Activated CD4-positive, alpha-beta T cell treated with anti-CD3 and anti-CD28 coated beads, Interleukin-2, Interleukin-4, amounts not matched to agents 100 ng/mL and 50 ng/mL, durations not matched to agents 16 hours and 8 hours (primary cell): Measurements from ENCODE around the gene SPEF2.

Experiments used
- DNase-seq: peaks from one replicate; pipeline ENCODE4 v3.0.0-alpha.2; 2020; ENCODE audit warnings: low spot score

Gene SPEF2

DNA sequence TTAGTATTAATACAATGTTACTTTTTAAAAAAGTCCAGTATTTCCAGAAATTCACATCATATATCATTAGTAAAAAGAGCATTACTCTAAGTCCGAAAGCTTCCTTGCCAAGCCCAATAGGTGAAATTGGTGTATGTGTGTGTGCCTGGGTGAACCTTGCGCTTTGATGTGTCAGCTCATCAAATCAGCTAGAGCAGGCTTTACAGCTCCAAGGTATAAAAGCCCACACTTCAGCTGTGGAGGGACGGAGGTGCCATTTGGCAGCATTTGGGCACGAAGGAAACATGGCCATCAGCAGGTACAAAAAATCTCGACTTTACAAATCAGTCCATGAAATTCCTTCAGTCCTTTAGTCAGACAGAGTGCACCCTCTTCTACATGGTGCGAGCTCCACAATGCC is 162.6 kb downstream of the SPEF2 start:
- peak; percentile 63 for DNase-seq

- no peak for DNase-seq
These were observed 163.6 kb downstream of the SPEF2 start for GRCh38 chr5:35781181-35781790.

DNA sequence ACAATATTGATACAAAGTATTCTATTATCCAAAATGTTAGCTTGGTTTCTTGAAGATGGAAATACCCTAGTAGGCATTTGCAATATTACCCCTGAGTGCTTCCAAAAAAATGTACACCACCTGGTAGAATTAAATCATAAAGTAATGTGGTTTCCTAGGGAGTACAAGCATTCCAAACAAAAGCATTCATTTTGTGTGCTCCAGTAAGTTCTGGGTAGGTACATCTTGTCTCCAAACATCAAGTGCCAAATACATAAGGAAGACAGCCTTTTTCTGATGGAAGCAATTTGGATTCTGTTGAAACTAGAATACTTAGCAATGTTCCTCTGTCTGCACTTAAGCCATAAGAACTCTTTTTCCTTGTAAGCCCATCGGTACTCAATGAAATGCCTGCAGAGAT is 165.9 kb downstream of the SPEF2 start:
- DNase-seq = no peak

- peak; percentile 77 for DNase-seq
These were observed 168.0 kb downstream of the SPEF2 start for GRCh38 chr5:35785601-35786085.

DNA sequence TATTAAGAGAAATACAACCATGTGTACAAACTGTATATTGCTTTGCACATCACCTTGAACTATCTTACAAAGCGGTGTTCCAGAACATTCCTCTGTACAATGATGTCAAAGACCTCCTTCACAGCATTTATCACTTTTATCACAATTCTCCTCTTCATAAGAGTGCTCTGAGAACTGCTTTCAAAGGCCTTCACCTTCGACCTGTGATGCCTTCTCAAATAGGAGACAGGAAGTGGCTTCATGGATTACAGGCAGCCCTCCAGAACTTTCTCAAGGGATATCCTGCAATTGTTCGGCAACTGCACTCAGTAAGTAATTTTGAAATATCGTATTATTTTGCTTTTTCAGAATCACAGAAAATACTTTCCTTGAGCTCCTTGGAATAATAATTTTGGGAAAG is 171.1 kb downstream of the SPEF2 start:
- no peak for DNase-seq

DNA sequence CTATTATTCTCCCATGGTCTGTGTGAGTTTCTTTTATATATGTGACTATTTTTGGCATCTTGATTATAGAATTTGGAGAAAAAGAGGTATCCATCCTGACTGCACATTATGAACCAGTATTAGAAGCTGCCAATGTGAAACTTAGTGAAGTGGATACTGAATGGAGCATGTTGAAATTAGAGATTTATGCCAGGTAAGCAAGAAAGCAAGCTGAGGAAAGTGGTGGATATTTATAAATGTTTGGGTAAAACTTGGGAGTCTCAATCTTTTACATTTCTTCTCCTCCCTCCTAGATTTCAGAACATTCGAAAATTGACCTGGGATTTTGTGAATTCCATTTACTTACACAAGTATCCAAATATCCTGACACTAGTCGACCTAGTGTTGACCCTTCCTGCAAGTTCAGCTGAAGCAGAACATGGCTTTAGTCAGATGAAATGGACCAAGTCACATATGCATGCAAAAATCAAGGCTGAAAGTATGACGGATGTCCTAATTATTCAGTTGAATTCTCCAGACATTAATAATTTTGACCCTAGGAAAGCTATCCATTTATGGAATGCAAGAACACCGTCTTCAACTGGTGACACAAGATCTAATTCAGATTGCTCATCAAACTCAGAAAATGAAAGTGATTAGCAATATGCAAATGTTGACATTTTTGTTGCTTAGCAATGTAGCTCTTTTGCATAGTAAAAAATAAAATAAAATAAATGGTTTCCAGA is 172.2 kb downstream of the SPEF2 start:
- no peak for DNase-seq

DNA sequence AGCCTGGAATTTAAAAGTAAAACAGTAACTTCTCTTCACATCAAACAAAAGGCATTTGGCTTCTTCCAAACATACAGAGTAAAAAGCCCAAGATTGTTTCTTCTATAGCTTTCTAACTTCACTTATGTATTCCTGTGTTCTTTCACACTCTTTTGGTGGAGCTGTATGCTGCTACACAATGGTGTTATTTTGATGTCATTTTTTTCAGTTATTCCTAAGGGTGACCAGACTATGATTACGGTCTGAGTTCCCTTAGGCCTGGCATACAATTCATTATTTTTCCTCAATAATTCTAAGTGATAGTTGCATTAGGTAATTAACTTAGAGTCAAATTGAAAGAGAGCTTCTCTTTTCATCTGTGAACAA is 172.8 kb downstream of the SPEF2 start:
- no peak for DNase-seq

GRCh38 chr5:35794328-35794619 is 176.6 kb downstream of the SPEF2 start:
- DNase-seq = no peak

GRCh38 chr5:35794684-35795375 is 177.2 kb downstream of the SPEF2 start:
- peak; percentile 69 for DNase-seq

DNA sequence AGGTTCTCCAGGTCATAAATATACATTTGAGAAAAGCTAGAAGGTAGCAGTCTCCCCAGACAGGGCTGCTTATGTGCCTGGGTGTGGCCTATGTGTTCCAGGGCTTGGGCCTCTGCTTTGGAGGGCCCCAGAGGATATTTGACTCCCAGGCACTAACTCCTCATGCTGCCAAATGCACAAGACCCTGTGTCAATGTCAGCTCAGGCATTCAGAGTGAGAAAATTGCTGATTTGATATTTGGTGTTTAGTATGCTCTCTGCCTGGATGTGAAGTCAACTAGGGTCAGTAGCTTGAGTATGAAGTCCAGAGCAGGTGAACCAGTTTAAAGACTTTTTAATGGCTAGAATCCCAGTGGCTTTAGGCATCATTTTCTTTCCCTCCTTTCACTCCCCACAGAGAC is 181.5 kb downstream of the SPEF2 start:
- no peak for DNase-seq

DNA sequence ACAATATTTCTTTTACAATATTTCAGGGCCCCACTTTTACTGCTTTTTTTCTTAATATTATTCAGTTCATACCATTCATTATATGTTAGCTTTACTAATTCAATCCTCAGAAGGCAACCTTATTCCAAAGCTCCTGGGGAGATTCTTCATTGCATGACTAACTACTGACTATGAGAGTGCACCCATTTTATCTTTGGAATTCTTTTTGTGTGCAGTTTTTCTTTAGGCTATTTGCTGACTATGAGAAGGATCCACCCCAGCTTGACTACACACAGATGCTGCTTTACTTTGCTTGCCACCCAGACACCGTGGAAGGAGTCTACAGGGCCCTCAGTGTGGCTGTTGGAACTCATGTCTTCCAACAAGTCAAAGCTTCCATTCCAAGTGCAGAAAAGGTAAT is 182.1 kb downstream of the SPEF2 start:
- no peak for DNase-seq

GRCh38 chr5:35803191-35803651 is 185.6 kb downstream of the SPEF2 start:
- no peak for DNase-seq

GRCh38 chr5:35804201-35804653 is 186.6 kb downstream of the SPEF2 start:
- DNase-seq = no peak

- DNase-seq = no peak
These were observed 187.2 kb downstream of the SPEF2 start for GRCh38 chr5:35804841-35805240.

- no peak for DNase-seq
These were observed 192.9 kb downstream of the SPEF2 start for GRCh38 chr5:35810601-35811000.

GRCh38 chr5:35811108-35811741 is 193.6 kb downstream of the SPEF2 start:
- DNase-seq = peak; percentile 91

DNA sequence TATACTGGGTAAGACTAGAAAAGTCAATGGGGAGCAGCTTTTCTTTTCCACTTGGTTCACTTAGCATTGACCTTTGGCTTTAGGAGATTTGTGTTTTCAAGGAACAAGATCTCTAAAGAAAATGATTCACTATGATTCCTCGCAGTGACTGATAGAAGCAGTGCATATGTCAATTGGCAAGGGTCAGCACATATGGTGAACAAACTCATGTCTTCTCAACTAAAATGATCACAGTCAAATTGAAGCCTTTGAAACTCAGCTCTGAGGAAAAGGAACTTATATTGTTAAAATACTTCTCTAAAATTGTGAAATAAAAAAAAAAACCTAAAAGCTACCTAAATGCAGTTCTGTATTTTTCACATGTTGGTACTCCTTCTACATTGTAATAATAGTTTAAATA is 195.9 kb downstream of the SPEF2 start:
- no peak for DNase-seq

GRCh38 chr5:35815089-35815936 is 197.7 kb downstream of the SPEF2 start:
- DNase-seq = peak; percentile 64

DNA sequence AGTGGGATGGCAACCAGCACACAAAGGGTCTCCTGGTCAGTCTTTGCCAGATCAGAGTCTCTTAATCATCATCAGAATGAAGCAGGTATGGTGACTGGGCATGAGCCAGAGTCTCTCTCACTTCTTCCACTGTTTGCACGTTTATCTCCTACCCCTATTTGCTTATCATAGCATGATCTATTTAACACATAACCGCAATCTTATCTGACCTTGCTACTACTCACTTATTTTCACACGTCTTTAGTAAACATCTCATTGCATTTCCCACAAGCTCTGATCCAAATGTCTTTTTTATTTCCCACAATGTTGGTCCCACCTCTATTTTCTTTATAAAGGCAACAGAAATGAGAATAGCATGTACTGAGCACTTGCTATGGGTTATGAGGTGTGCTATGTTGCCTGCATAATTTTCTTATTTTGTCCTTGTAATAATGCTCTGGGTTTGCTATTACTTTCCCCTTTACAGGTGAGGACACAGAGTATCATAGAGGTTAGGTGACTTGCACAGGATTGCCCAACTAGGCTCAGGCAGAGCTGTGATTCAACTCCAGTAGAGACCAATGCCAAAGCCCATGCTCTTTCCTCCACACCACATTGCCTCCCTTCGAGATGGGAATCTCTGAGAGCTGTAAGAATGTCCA is 199.3 kb downstream of the SPEF2 start:
- no peak for DNase-seq

- no peak for DNase-seq
These were observed 201.4 kb downstream of the SPEF2 start for GRCh38 chr5:35819026-35819425.

- no peak for DNase-seq
These were observed 202.0 kb downstream of the SPEF2 start for GRCh38 chr5:35819668-35820067.
